Measurements from ENCODE around the gene H1-8. TPM values are rescaled to one million over a fixed set of nuclear protein-coding genes. Genes with fewer than 3 reads are reported as not detected.

H1-8 gene
- total RNA-seq, 2 experiments from 2014 or later, result not detected

- Mint-ChIP-seq H3K27me3 (no peaks in the 10 kb centered on the region), H3K9me3 (ENCODE audit: low read depth) (no peaks in the 10 kb centered on the region), H3K36me3 (ENCODE audit: low read depth) (no peaks in the 10 kb centered on the region), H3K4me1 (no peaks in the 10 kb centered on the region), H3K4me3 (no peak overlapping the region), H3K27ac (no peak overlapping the region)
- intact Hi-C loops (cut with DNase I, micrococcal nuclease), result no loop called here
- ATAC-seq, result no peak
- CTCF ChIA-PET, result no interaction called here
- no peak for DNase-seq
- POLR2A ChIA-PET, result no interaction called here
These were observed 15.7 kb upstream of the H1-8 start for GRCh38 chr3:129527262-129527661.

- H3K27ac Mint-ChIP-seq, result no peak within 1 kb of the TSS
- CTCF ChIA-PET, result no interaction called here
These were observed 14.3 kb upstream of the H1-8 start, which contains the start of gene RHO for GRCh38 chr3:129528589-129529100. Gene RHO, plus strand, starts transcription at chr3:129528639. Its CDS starts 95 bp downstream, at chr3:129528734.

GRCh38 chr3:129529436-129530210 lies 13.4 kb upstream of the H1-8 start:
- Mint-ChIP-seq H3K27ac (no peak overlapping the region), H3K4me3 (no peak overlapping the region), H3K4me1 (no peaks in the 10 kb centered on the region), H3K27me3 (no peaks in the 10 kb centered on the region), H3K9me3 (ENCODE audit: low read depth) (no peaks in the 10 kb centered on the region), H3K36me3 (ENCODE audit: low read depth) (no peaks in the 10 kb centered on the region)
- CTCF ChIA-PET, result interaction anchor here (1.0 kb wide), 1 partner anchor 295 kb away, joined by 3 read pairs; no protein-coding TSS in a partner anchor
- ATAC-seq, result no peak
- intact Hi-C loops (cut with DNase I, micrococcal nuclease), result no loop called here
- DNase-seq, result no peak
- POLR2A ChIA-PET, result no interaction called here

More at GRCh38 chr3:129528589-129529100, 14.3 kb upstream of the H1-8 start, which contains the start of gene RHO:
- Mint-ChIP-seq H3K4me3 (no peak within 1 kb of the TSS), H3K9me3 (ENCODE audit: low read depth) (no peaks in the 10 kb centered on the region), H3K27me3 (no peaks in the 10 kb centered on the region), H3K4me1 (no peaks in the 10 kb centered on the region), H3K36me3 (ENCODE audit: low read depth) (no peaks in the 10 kb centered on the region)
- ATAC-seq (no peak), DNase-seq (no peak)
- POLR2A ChIA-PET, result no interaction called here
- intact Hi-C loops (cut with DNase I, micrococcal nuclease), result no loop called here

GRCh38 chr3:129530251-129530791 lies 12.7 kb upstream of the H1-8 start:
- Mint-ChIP-seq H3K27me3 (no peaks in the 10 kb centered on the region), H3K4me1 (no peaks in the 10 kb centered on the region), H3K4me3 (no peak overlapping the region), H3K36me3 (ENCODE audit: low read depth) (no peaks in the 10 kb centered on the region), H3K9me3 (ENCODE audit: low read depth) (no peaks in the 10 kb centered on the region), H3K27ac (no peak overlapping the region)
- intact Hi-C loops (cut with DNase I, micrococcal nuclease), result no loop called here
- POLR2A ChIA-PET, result no interaction called here
- CTCF ChIA-PET, result interaction anchor here (1.0 kb wide), 1 partner anchor 295 kb away, joined by 3 read pairs; no protein-coding TSS in a partner anchor
- DNase-seq, result no peak
- no peak for ATAC-seq

GRCh38 chr3:129530821-129531220 lies 12.2 kb upstream of the H1-8 start:
- ChIA-PET CTCF (no interaction called here), POLR2A (no interaction called here)
- H3K4me3 Mint-ChIP-seq, result no peak overlapping the region

DNA sequence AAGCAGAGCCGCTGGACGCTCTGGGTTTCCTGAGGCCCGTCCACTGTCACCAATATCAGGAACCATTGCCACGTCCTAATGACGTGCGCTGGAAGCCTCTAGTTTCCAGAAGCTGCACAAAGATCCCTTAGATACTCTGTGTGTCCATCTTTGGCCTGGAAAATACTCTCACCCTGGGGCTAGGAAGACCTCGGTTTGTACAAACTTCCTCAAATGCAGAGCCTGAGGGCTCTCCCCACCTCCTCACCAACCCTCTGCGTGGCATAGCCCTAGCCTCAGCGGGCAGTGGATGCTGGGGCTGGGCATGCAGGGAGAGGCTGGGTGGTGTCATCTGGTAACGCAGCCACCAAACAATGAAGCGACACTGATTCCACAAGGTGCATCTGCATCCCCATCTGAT lies 11.3 kb upstream of the H1-8 start:
- H3K36me3 Mint-ChIP-seq (ENCODE audit: low read depth), result no peaks in the 10 kb centered on the region
- no peak for DNase-seq
- H3K27me3 Mint-ChIP-seq, result no peaks in the 10 kb centered on the region
- H3K27ac Mint-ChIP-seq, result no peak overlapping the region
- no peaks in the 10 kb centered on the region for H3K4me1 Mint-ChIP-seq
- ATAC-seq, result no peak
- POLR2A ChIA-PET, result no interaction called here
- CTCF ChIA-PET, result no interaction called here
- no peak overlapping the region for H3K4me3 Mint-ChIP-seq
- intact Hi-C loops (cut with DNase I, micrococcal nuclease), result no loop called here
- H3K9me3 Mint-ChIP-seq (ENCODE audit: low read depth), result no peaks in the 10 kb centered on the region

More at GRCh38 chr3:129530821-129531220, 12.2 kb upstream of the H1-8 start:
- no peak overlapping the region for H3K27ac Mint-ChIP-seq
- intact Hi-C loops (cut with DNase I, micrococcal nuclease), result no loop called here
- ATAC-seq, result no peak
- DNase-seq, result no peak
- no peaks in the 10 kb centered on the region for H3K27me3 Mint-ChIP-seq
- H3K9me3 Mint-ChIP-seq (ENCODE audit: low read depth), result no peaks in the 10 kb centered on the region
- H3K36me3 Mint-ChIP-seq (ENCODE audit: low read depth), result no peaks in the 10 kb centered on the region
- H3K4me1 Mint-ChIP-seq, result no peaks in the 10 kb centered on the region

DNA sequence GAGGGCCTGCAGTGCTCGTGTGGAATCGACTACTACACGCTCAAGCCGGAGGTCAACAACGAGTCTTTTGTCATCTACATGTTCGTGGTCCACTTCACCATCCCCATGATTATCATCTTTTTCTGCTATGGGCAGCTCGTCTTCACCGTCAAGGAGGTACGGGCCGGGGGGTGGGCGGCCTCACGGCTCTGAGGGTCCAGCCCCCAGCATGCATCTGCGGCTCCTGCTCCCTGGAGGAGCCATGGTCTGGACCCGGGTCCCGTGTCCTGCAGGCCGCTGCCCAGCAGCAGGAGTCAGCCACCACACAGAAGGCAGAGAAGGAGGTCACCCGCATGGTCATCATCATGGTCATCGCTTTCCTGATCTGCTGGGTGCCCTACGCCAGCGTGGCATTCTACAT lies 10.7 kb upstream of the H1-8 start:
- H3K36me3 Mint-ChIP-seq (ENCODE audit: low read depth), result no peaks in the 10 kb centered on the region
- DNase-seq, result no peak
- H3K4me1 Mint-ChIP-seq, result no peaks in the 10 kb centered on the region
- ChIA-PET CTCF (no interaction called here), POLR2A (no interaction called here)
- no peaks in the 10 kb centered on the region for H3K27me3 Mint-ChIP-seq
- H3K9me3 Mint-ChIP-seq (ENCODE audit: low read depth), result no peaks in the 10 kb centered on the region
- intact Hi-C loops (cut with DNase I, micrococcal nuclease), result no loop called here
- no peak overlapping the region for H3K27ac Mint-ChIP-seq
- no peak for ATAC-seq
- no peak overlapping the region for H3K4me3 Mint-ChIP-seq

GRCh38 chr3:129533406-129533805 lies 9.6 kb upstream of the H1-8 start:
- H3K36me3 Mint-ChIP-seq (ENCODE audit: low read depth), result no peaks in the 10 kb centered on the region
- no peak overlapping the region for H3K4me3 Mint-ChIP-seq
- ChIA-PET CTCF (no interaction called here), POLR2A (no interaction called here)
- intact Hi-C loops (cut with DNase I, micrococcal nuclease), result no loop called here
- no peak overlapping the region for H3K27ac Mint-ChIP-seq
- no peaks in the 10 kb centered on the region for H3K9me3 Mint-ChIP-seq (ENCODE audit: low read depth)
- no peak for ATAC-seq
- H3K4me1 Mint-ChIP-seq, result no peaks in the 10 kb centered on the region
- no peak for DNase-seq
- H3K27me3 Mint-ChIP-seq, result no peaks in the 10 kb centered on the region

DNA sequence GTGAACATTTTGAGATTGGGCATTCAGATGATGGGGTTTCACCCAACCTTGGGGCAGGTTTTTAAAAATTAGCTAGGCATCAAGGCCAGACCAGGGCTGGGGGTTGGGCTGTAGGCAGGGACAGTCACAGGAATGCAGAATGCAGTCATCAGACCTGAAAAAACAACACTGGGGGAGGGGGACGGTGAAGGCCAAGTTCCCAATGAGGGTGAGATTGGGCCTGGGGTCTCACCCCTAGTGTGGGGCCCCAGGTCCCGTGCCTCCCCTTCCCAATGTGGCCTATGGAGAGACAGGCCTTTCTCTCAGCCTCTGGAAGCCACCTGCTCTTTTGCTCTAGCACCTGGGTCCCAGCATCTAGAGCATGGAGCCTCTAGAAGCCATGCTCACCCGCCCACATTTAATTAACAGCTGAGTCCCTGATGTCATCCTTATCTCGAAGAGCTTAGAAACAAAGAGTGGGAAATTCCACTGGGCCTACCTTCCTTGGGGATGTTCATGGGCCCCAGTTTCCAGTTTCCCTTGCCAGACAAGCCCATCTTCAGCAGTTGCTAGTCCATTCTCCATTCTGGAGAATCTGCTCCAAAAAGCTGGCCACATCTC lies 8.4 kb upstream of the H1-8 start:
- H3K27ac Mint-ChIP-seq, result no peak overlapping the region
- H3K4me3 Mint-ChIP-seq, result no peak overlapping the region
- DNase-seq (no peak), ATAC-seq (peak; percentile 16)
- ChIA-PET CTCF (interaction anchor here (0.6 kb wide), 1 partner anchor 87 kb away, joined by 4 read pairs; no protein-coding TSS in a partner anchor), POLR2A (no interaction called here)
- intact Hi-C loops (cut with DNase I, micrococcal nuclease), result no loop called here
- H3K36me3 Mint-ChIP-seq (ENCODE audit: low read depth), result no peaks in the 10 kb centered on the region
- H3K27me3 Mint-ChIP-seq, result no peaks in the 10 kb centered on the region
- no peaks in the 10 kb centered on the region for H3K9me3 Mint-ChIP-seq (ENCODE audit: low read depth)
- H3K4me1 Mint-ChIP-seq, result no peaks in the 10 kb centered on the region

DNA sequence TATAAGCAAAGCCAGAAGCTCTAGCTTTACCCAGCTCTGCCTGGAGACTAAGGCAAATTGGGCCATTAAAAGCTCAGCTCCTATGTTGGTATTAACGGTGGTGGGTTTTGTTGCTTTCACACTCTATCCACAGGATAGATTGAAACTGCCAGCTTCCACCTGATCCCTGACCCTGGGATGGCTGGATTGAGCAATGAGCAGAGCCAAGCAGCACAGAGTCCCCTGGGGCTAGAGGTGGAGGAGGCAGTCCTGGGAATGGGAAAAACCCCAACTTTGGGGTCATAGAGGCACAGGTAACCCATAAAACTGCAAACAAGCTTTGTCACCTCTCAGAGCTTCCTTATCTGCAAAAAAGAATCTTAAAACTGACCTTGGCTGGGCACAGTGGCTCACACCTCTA lies 7.9 kb upstream of the H1-8 start:
- Mint-ChIP-seq H3K36me3 (ENCODE audit: low read depth) (no peaks in the 10 kb centered on the region), H3K4me3 (no peak overlapping the region), H3K9me3 (ENCODE audit: low read depth) (no peaks in the 10 kb centered on the region), H3K4me1 (no peaks in the 10 kb centered on the region), H3K27me3 (no peaks in the 10 kb centered on the region), H3K27ac (no peak overlapping the region)
- ATAC-seq (no peak), DNase-seq (no peak)
- ChIA-PET CTCF (no interaction called here), POLR2A (no interaction called here)
- intact Hi-C loops (cut with DNase I, micrococcal nuclease), result no loop called here

GRCh38 chr3:129536374-129536667 lies 6.7 kb upstream of the H1-8 start:
- H3K36me3 Mint-ChIP-seq (ENCODE audit: low read depth), result no peaks in the 10 kb centered on the region
- intact Hi-C loops (cut with DNase I, micrococcal nuclease), result no loop called here
- no peak overlapping the region for H3K27ac Mint-ChIP-seq
- H3K4me1 Mint-ChIP-seq, result no peaks in the 10 kb centered on the region
- ATAC-seq (no peak), DNase-seq (no peak)
- ChIA-PET CTCF (no interaction called here), POLR2A (no interaction called here)
- no peak overlapping the region for H3K4me3 Mint-ChIP-seq
- H3K9me3 Mint-ChIP-seq (ENCODE audit: low read depth), result no peaks in the 10 kb centered on the region
- H3K27me3 Mint-ChIP-seq, result no peaks in the 10 kb centered on the region

DNA sequence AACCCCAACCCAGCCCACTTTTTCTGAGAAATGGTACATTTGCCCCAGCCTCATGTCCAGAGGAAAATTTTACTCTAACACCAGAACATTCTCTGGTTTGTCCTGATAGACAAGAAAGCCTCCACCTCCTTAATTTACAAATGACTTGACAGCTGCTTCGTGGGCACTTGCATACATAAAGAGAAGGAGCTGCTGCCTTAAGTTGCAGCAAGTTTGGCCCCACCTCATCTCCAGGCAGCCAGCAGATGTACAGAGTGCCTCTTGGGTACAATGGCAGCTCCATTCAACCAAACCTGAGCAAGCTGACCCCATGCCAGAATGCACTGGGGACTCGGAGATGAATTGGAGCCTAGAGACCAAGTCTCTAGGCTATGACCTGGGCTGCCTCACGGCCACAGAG lies 6.2 kb upstream of the H1-8 start:
- no peaks in the 10 kb centered on the region for H3K36me3 Mint-ChIP-seq (ENCODE audit: low read depth)
- ChIA-PET CTCF (interaction anchor here (1.0 kb wide), 1 partner anchor 153 kb away, joined by 4 read pairs; no protein-coding TSS in a partner anchor), POLR2A (no interaction called here)
- no peaks in the 10 kb centered on the region for H3K9me3 Mint-ChIP-seq (ENCODE audit: low read depth)
- H3K4me3 Mint-ChIP-seq, result no peak overlapping the region
- ATAC-seq (no peak), DNase-seq (no peak)
- no peak overlapping the region for H3K27ac Mint-ChIP-seq
- H3K4me1 Mint-ChIP-seq, result no peaks in the 10 kb centered on the region
- no peaks in the 10 kb centered on the region for H3K27me3 Mint-ChIP-seq
- intact Hi-C loops (cut with DNase I, micrococcal nuclease), result no loop called here

Data from activated CD4-positive, alpha-beta T cell treated with anti-CD3 and anti-CD28 coated beads for 36 hours (primary cell).